Measurements from ENCODE around the gene ALKAL2. TPM values are rescaled to one million over a fixed set of nuclear protein-coding genes. Genes with fewer than 3 reads are reported as not detected.

The ALKAL2 gene
- total RNA-seq, 1 donor from 2014 or later: 6.7 TPM

DNA sequence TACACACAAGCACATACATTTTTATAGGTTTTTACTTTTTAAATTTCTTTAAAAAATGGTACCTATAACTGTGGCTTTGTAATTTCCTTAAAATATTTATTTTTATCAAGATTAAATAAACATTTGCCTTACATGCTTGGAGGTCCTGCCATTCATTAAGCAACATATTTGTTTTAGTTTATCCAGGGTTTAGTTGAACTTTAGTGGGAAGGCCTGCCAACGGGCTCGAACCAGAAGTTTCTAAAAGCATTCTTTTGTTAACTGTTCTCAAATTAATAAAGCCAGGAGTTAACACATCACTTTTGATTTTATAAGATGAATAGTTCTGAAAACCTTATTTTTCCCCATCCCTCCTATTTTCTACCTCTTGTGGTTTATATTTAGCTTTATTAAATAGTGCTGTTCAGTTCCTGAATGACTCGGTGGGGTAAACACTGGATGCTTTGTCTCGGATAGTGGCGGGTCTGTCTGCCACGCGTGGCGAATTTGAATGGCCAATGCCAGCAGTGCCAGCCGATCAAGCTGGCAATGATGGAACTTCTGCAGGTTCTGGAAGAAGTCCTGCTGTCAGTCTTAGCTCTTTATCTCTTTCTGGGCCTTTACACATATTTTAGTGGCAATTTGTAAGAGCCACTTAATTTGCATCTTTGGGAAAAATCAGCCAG is 56.2 kb downstream of the ALKAL2 start:
- no peaks in the 10 kb centered on the region for H3K4me1 ChIP-seq
- H3K36me3 ChIP-seq: peaks cover 46% of the 10 kb centered on the region
- no peaks in the 10 kb centered on the region for H3K9me3 ChIP-seq
- TF ChIP-seq CTCF (IDR thresholded peaks at IDR 0.05): no peak
- H3K27me3 ChIP-seq (ENCODE audit: low read depth): no peaks in the 10 kb centered on the region
- H3K27ac ChIP-seq: no peak overlapping the region
- ATAC-seq (no peak), DNase-seq (no peak)
- intact Hi-C loops (cut with DNase I): no loop called here
- no peak overlapping the region for H3K4me3 ChIP-seq

Other genes starting within 250 kb of the ALKAL2 start
- gene FAM110C, start 241.6 kb downstream of the ALKAL2 start, total RNA-seq: 3.6 TPM
- 42.2 TPM for gene SH3YL1, start 24.1 kb downstream of the ALKAL2 start, total RNA-seq
- 68.6 TPM for gene ACP1, start 23.1 kb downstream of the ALKAL2 start, total RNA-seq

Data from lower lobe of right lung (tissue), 2 donors.